ENCODE data around the gene COQ2. TPM values are rescaled to one million over a fixed set of nuclear protein-coding genes. Genes with fewer than 3 reads are reported as not detected.

The COQ2 gene
- total and polyA plus RNA-seq, 2 experiments from 2014 or later: 21.1 to 25.3 TPM

- Mint-ChIP-seq H3K4me1 (no peaks in the 10 kb centered on the region), H3K4me3 (no peak overlapping the region), H3K9me3 (no peaks in the 10 kb centered on the region), H3K27me3 (ENCODE audit: insufficient read depth, low read depth, poor library complexity) (peaks cover 5% of the 10 kb centered on the region), H3K36me3 (ENCODE audit: low read depth) (no peaks in the 10 kb centered on the region), H3K27ac (no peak overlapping the region)
- no peak for TF ChIP-seq ZNF462 (CRISPR knock-in tag; IDR thresholded peaks at IDR 0.05)
- TF ChIP-seq ETS1 (IDR thresholded peaks at IDR 0.05): no peak
- no peak for TF ChIP-seq REST (IDR thresholded peaks at IDR 0.05; ENCODE audit: unreplicated experiment)
- TF ChIP-seq ZNF114 (CRISPR knock-in tag; IDR thresholded peaks at IDR 0.05): no peak
- TF ChIP-seq STAT1 (IDR thresholded peaks at IDR 0.05; ENCODE audit: unreplicated experiment): no peak
- no peak for TF ChIP-seq JUNB (IDR thresholded peaks at IDR 0.05; ENCODE audit: unreplicated experiment)
- no peak for TF ChIP-seq ZNF331 (CRISPR knock-in tag; IDR thresholded peaks at IDR 0.05; ENCODE audit: low read depth)
- no peak for TF ChIP-seq CTCF (conservative IDR thresholded peaks at IDR 0.05; ENCODE audit: low read depth in 2 of 2)
- Histone ChIP-seq H3K4me2 (no peak overlapping the region), H3K4me3 (no peak overlapping the region), H2AFZ (no peak overlapping the region), H3K79me2 (replicated peaks; ENCODE audit: insufficient read depth) (no peaks in the 10 kb centered on the region), H3K27ac (ENCODE audit: low read depth) (no peak overlapping the region), H4K20me1 (replicated peaks; ENCODE audit: insufficient read depth) (no peaks in the 10 kb centered on the region), H3K4me1 (ENCODE audit: insufficient read depth) (no peaks in the 10 kb centered on the region), H3K27me3 (ENCODE audit: insufficient read depth) (no peaks in the 10 kb centered on the region), H3K36me3 (ENCODE audit: insufficient read depth) (no peaks in the 10 kb centered on the region), H3K9me2 (ENCODE audit: insufficient read depth) (no peaks in the 10 kb centered on the region), H3F3A (replicated peaks; ENCODE audit: low read depth) (no peaks in the 10 kb centered on the region)
- no peak for DNase-seq (ENCODE audit: low spot score)
- ATAC-seq: no peak
Measured at GRCh38 chr4:83224502-83225197, 59.9 kb downstream of the COQ2 start.
